Measurements from ENCODE around the gene CCDC88B. TPM values are rescaled to one million over a fixed set of nuclear protein-coding genes. Genes with fewer than 3 reads are reported as not detected.

CCDC88B gene
- total RNA-seq, 4 donors from 2014 or later = 0.98 to 5.2 (median 2.1) TPM

- DNase-seq (no peak), ATAC-seq (no peak)
- peaks cover 0 to 8% of the 10 kb centered on the region in 2 donors for H3K36me3 ChIP-seq
- no peaks in the 10 kb centered on the region for H3K9me3 ChIP-seq
- in situ Hi-C loops (cut with MboI; ENCODE audit: low sequenced_read_pairs in 4 of 4) (loop anchor here in 1 of 4 donors (5.0 kb wide), 1 partner anchor 97 kb away; the partner anchor contains the start of gene FERMT3), intact Hi-C loops (cut with DNase I; ENCODE audit: low total_unique reads) (loop anchor here (1.0 kb wide), 1 partner anchor 100 kb away; no protein-coding TSS in a partner anchor)
- TF ChIP-seq CTCF (IDR thresholded peaks at IDR 0.05 in 4 of 5, conservative IDR thresholded peaks at IDR 0.05 in 1 of 5) = no peak
- no peak for TF ChIP-seq POLR2A (IDR thresholded peaks at IDR 0.05)
- H3K4me3 ChIP-seq = peak overlapping the region; percentile 58 to 92 (median 64)
- H3K27me3 ChIP-seq = peaks cover 21 to 30% (median 27%) of the 10 kb centered on the region in 3 donors
- H3K4me1 ChIP-seq = peaks cover 16 to 35% of the 10 kb centered on the region in 2 donors
- peak overlapping the region; percentile 84 to 96 (median 90) for H3K27ac ChIP-seq
These were observed 36.0 kb upstream of the CCDC88B start for GRCh38 chr11:64304032-64304315.

GRCh38 chr11:64304316-64305072, 35.5 kb upstream of the CCDC88B start:
- Histone ChIP-seq H3K9me3 (no peaks in the 10 kb centered on the region), H3K27ac (peak overlapping the region; percentile 84 to 96 (median 90)), H3K27me3 (peaks cover 16 to 26% (median 24%) of the 10 kb centered on the region in 3 donors), H3K4me3 (peak overlapping the region; percentile 58 to 92 (median 64)), H3K4me1 (peaks cover 16 to 34% of the 10 kb centered on the region in 2 donors), H3K36me3 (peaks cover 0 to 8% of the 10 kb centered on the region in 2 donors)
- DNase-seq (peak; percentile 77 to 91), ATAC-seq (peak; percentile 36 to 53)
- intact Hi-C loops (cut with DNase I; ENCODE audit: low total_unique reads) = loop anchor here (1.0 to 5.0 kb wide), 3 partner anchors 38 to 100 kb away; partner anchors contain the start of genes CCDC88B and PLCB3
- in situ Hi-C loops (cut with MboI; ENCODE audit: low sequenced_read_pairs in 4 of 4) = loop anchor here in 1 of 4 donors (5.0 kb wide), 1 partner anchor 97 kb away; the partner anchor contains the start of gene FERMT3
- TF ChIP-seq CTCF (IDR thresholded peaks at IDR 0.05 in 4 of 5, conservative IDR thresholded peaks at IDR 0.05 in 1 of 5) (peak; percentile 77 to 92 (median 88)), POLR2A (IDR thresholded peaks at IDR 0.05) (no peak)

GRCh38 chr11:64305075-64305690, 34.8 kb upstream of the CCDC88B start, which contains the start of gene ESRRA:
Gene ESRRA (plus strand): TSS chr11:64305524. CDS start chr11:64307180, 1,656 bp downstream.
- Histone ChIP-seq H3K27me3 (peaks cover 9 to 19% (median 18%) of the 10 kb centered on the region in 3 donors), H3K9me3 (no peaks in the 10 kb centered on the region), H3K4me1 (peaks cover 16 to 27% of the 10 kb centered on the region in 2 donors), H3K27ac (peak within 1 kb of the TSS; percentile 90 to 97 (median 96)), H3K36me3 (peaks cover 0 to 8% of the 10 kb centered on the region in 2 donors), H3K4me3 (peak within 1 kb of the TSS; percentile 83 to 92 (median 87))
- intact Hi-C loops (cut with DNase I; ENCODE audit: low total_unique reads) = loop anchor here (1.0 to 5.0 kb wide), 2 partner anchors 37 to 54 kb away; partner anchors contain the start of genes CCDC88B and PLCB3
- DNase-seq (peak; percentile 99 to 100), ATAC-seq (peak; percentile 71 to 74)
- in situ Hi-C loops (cut with MboI; ENCODE audit: low sequenced_read_pairs in 4 of 4) = no loop called here
- TF ChIP-seq CTCF (IDR thresholded peaks at IDR 0.05 in 4 of 5, conservative IDR thresholded peaks at IDR 0.05 in 1 of 5) = no peak
- peak; percentile 93 to 94 for TF ChIP-seq POLR2A (IDR thresholded peaks at IDR 0.05)

- intact Hi-C loops (cut with DNase I; ENCODE audit: low total_unique reads) = loop anchor here (1.0 to 5.0 kb wide), 2 partner anchors 36 to 55 kb away; partner anchors contain the start of genes CCDC88B and PLCB3
- TF ChIP-seq CTCF (IDR thresholded peaks at IDR 0.05 in 4 of 5, conservative IDR thresholded peaks at IDR 0.05 in 1 of 5) (peak in 2 of 5 experiments; percentile 44 to 52), POLR2A (IDR thresholded peaks at IDR 0.05) (no peak)
- DNase-seq (peak; percentile 42 to 66), ATAC-seq (peak; percentile 22 to 44)
- H3K4me3 ChIP-seq = peak overlapping the region; percentile 83 to 92 (median 87)
- peaks cover 0 to 8% of the 10 kb centered on the region in 2 donors for H3K36me3 ChIP-seq
- peaks cover 12 to 20% of the 10 kb centered on the region in 2 donors for H3K4me1 ChIP-seq
- peaks cover 2 to 12% (median 10%) of the 10 kb centered on the region in 3 donors for H3K27me3 ChIP-seq
- peak overlapping the region; percentile 88 to 97 (median 96) for H3K27ac ChIP-seq
- no peaks in the 10 kb centered on the region for H3K9me3 ChIP-seq
- in situ Hi-C loops (cut with MboI; ENCODE audit: low sequenced_read_pairs in 4 of 4) = no loop called here
These were observed 34.1 kb upstream of the CCDC88B start for GRCh38 chr11:64305691-64306562.
